ENCODE results near the gene RMRP.

RMRP gene

GRCh38 chr9:35658968-35659220 lies 1.1 kb upstream of the RMRP start:
- Histone ChIP-seq H3K79me2 (ENCODE audit: insufficient read depth, low read length) (peaks cover 44% of the 10 kb centered on the region), H3K4me1 (ENCODE audit: insufficient read depth, low read length) (peaks cover 67% of the 10 kb centered on the region), H3K36me3 (ENCODE audit: insufficient read depth, low read length) (peaks cover 39% of the 10 kb centered on the region), H3K9me3 (ENCODE audit: insufficient read depth, low read length, severe bottlenecking) (no peaks in the 10 kb centered on the region), H3K27me3 (ENCODE audit: insufficient read depth, low read length, poor library complexity) (no peaks in the 10 kb centered on the region), H2AFZ (ENCODE audit: low read depth, low read length) (peak overlapping the region; percentile 72; the same call in 1 of the 2 replicates), H4K20me1 (ENCODE audit: insufficient read depth, low read length) (peaks cover 3% of the 10 kb centered on the region; the same call in 1 of the 2 replicates), H3K4me2 (ENCODE audit: insufficient read depth, low read length) (peak overlapping the region; percentile 75), H3K9ac (ENCODE audit: low read depth, low read length) (peak overlapping the region; percentile 86), H3K4me3 (ENCODE audit: low read depth in 1 of 2, low read length in 2 of 2) (peak overlapping the region; percentile 41 to 70; a peak in 3 of 4 replicates), H3K27ac (ENCODE audit: low read length) (peak overlapping the region; percentile 92)
- DNase-seq (peak; percentile 47), ATAC-seq (ENCODE audit: insufficient read depth, low read depth) (peak; percentile 8)
- TF ChIP-seq, protein P1, sequence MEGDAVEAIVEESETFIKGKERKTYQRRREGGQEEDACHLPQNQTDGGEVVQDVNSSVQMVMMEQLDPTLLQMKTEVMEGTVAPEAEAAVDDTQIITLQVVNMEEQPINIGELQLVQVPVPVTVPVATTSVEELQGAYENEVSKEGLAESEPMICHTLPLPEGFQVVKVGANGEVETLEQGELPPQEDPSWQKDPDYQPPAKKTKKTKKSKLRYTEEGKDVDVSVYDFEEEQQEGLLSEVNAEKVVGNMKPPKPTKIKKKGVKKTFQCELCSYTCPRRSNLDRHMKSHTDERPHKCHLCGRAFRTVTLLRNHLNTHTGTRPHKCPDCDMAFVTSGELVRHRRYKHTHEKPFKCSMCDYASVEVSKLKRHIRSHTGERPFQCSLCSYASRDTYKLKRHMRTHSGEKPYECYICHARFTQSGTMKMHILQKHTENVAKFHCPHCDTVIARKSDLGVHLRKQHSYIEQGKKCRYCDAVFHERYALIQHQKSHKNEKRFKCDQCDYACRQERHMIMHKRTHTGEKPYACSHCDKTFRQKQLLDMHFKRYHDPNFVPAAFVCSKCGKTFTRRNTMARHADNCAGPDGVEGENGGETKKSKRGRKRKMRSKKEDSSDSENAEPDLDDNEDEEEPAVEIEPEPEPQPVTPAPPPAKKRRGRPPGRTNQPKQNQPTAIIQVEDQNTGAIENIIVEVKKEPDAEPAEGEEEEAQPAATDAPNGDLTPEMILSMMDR (IDR thresholded peaks at IDR 0.05; ENCODE audit: borderline replicate concordance, extremely low read depth, low read length, poor library complexity, severe bottlenecking) = no peak
- TF ChIP-seq EZH2 (IDR thresholded peaks at IDR 0.05; ENCODE audit: borderline replicate concordance, low read depth, low read length, severe bottlenecking) = no peak

GRCh38 chr9:35658137-35658967 lies 533 bp upstream of the RMRP start, which contains the start of gene CCDC107:
Gene CCDC107 (plus strand): TSS chr9:35658292. CDS start chr9:35658380, 88 bp downstream.
- TF ChIP-seq, protein P1 (IDR thresholded peaks at IDR 0.05; ENCODE audit: borderline replicate concordance, extremely low read depth, low read length, poor library complexity, severe bottlenecking) = peak; percentile 85
- no peak for TF ChIP-seq EZH2 (IDR thresholded peaks at IDR 0.05; ENCODE audit: borderline replicate concordance, low read depth, low read length, severe bottlenecking)

DNA sequence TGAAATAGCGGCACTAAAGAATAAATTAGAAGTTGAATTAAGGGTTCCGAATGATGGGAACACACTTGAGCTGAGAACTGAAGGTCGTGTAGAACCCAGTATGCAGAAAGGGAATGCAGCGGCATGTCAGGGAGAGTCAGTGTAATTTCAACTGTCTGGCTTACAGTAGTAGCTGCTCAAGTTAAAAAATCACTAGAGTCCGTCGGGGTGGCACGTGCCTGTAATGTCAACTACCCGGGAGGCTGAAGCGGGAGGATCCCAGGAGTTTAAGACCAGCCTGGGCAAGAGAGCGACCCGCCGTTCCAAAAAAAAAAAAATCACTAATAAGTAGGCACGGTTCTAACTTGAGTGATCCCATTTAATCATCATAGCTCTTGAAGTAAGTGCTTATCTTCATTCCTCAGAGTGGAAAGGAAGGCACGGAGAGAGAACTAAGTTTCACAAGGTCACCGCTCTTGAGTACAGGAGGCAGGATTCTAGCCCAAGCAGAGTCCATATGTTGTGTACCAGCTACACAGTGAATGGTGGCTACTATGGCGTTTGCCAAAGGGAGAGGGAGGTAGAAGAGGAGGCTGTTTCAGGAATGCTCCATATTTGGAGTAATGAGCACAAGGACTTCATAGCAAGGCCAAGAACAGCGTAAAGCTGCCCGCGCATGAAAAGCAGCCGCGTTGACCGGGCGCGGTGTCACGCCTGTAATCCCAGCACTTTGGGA lies 831 bp downstream of the RMRP start:
- Histone ChIP-seq H3K27me3 (ENCODE audit: insufficient read depth, low read length, poor library complexity) (no peaks in the 10 kb centered on the region), H3K9ac (ENCODE audit: low read depth, low read length) (peak overlapping the region; percentile 86; the same call in 1 of the 2 replicates), H3K4me2 (ENCODE audit: insufficient read depth, low read length) (peak overlapping the region; percentile 75), H4K20me1 (ENCODE audit: insufficient read depth, low read length) (peaks cover 3% of the 10 kb centered on the region; the same call in 1 of the 2 replicates), H3K4me3 (ENCODE audit: low read depth in 1 of 2, low read length in 2 of 2) (peak overlapping the region in 1 of 2 experiments; percentile 70; a peak in 1 of 4 replicates), H3K36me3 (ENCODE audit: insufficient read depth, low read length) (peaks cover 25% of the 10 kb centered on the region), H3K79me2 (ENCODE audit: insufficient read depth, low read length) (peaks cover 31% of the 10 kb centered on the region), H3K4me1 (ENCODE audit: insufficient read depth, low read length) (peaks cover 53% of the 10 kb centered on the region), H3K27ac (ENCODE audit: low read length) (peak overlapping the region; percentile 92), H3K9me3 (ENCODE audit: insufficient read depth, low read length, severe bottlenecking) (no peaks in the 10 kb centered on the region), H2AFZ (ENCODE audit: low read depth, low read length) (peak overlapping the region; percentile 72)
- TF ChIP-seq EZH2 (IDR thresholded peaks at IDR 0.05; ENCODE audit: borderline replicate concordance, low read depth, low read length, severe bottlenecking) = no peak
- TF ChIP-seq, protein P1 (IDR thresholded peaks at IDR 0.05; ENCODE audit: borderline replicate concordance, extremely low read depth, low read length, poor library complexity, severe bottlenecking) = no peak
- DNase-seq (no peak), ATAC-seq (ENCODE audit: insufficient read depth, low read depth) (no peak)

More at GRCh38 chr9:35658137-35658967, 533 bp upstream of the RMRP start, which contains the start of gene CCDC107:
- peak; percentile 75 for DNase-seq
- Histone ChIP-seq H3K4me1 (ENCODE audit: insufficient read depth, low read length) (peaks cover 62% of the 10 kb centered on the region), H4K20me1 (ENCODE audit: insufficient read depth, low read length) (peaks cover 3% of the 10 kb centered on the region; the same call in 1 of the 2 replicates), H3K27me3 (ENCODE audit: insufficient read depth, low read length, poor library complexity) (no peaks in the 10 kb centered on the region), H3K79me2 (ENCODE audit: insufficient read depth, low read length) (peaks cover 39% of the 10 kb centered on the region), H3K36me3 (ENCODE audit: insufficient read depth, low read length) (peaks cover 37% of the 10 kb centered on the region), H3K4me2 (ENCODE audit: insufficient read depth, low read length) (peak within 1 kb of the TSS; percentile 75), H3K4me3 (ENCODE audit: low read depth in 1 of 2, low read length in 2 of 2) (peak within 1 kb of the TSS; percentile 41 to 70; a peak in 3 of 4 replicates), H3K9ac (ENCODE audit: low read depth, low read length) (peak within 1 kb of the TSS; percentile 86), H3K9me3 (ENCODE audit: insufficient read depth, low read length, severe bottlenecking) (no peaks in the 10 kb centered on the region), H3K27ac (ENCODE audit: low read length) (peak within 1 kb of the TSS; percentile 92), H2AFZ (ENCODE audit: low read depth, low read length) (peak within 1 kb of the TSS; percentile 72)
- ATAC-seq (ENCODE audit: insufficient read depth, low read depth) = peak; percentile 65

All from DND-41 (cell line).